ENCODE results near the gene RNF145.

- TF ChIP-seq CTCF (IDR thresholded peaks at IDR 0.05), result no peak
- TF ChIP-seq POLR2A (IDR thresholded peaks at IDR 0.05), result no peak
These were observed 96.9 kb downstream of the RNF145 start for GRCh38 chr5:159112436-159112835.

Measured in body of pancreas (tissue), 4 donors.